Peyer's patch (tissue), 4 donors: Measurements from ENCODE around the gene TMEM119.

Source experiments
- CTCF ChIP-seq, 6 experiments: fragments of 450-650 bp in 4 of 6; fragments of 200-600 bp in 2 of 6; sonication (generic) in 1 of 6; IDR thresholded peaks; one replicate each; pipeline ENCODE4 v1.5.1; 2017 to 2019; ENCODE audit warnings: antibody characterized with exemption in 6 of 6, mild to moderate bottlenecking in 3 of 6, moderate library complexity in 1 of 6
- POLR2A ChIP-seq, 2 donors: fragments of 450-650 bp; IDR thresholded peaks; one replicate each; pipeline ENCODE4 v1.5.1; 2017; ENCODE audit warnings: antibody characterized with exemption in 2 of 2, mild to moderate bottlenecking in 2 of 2, moderate library complexity in 2 of 2

- TF ChIP-seq POLR2A (IDR thresholded peaks at IDR 0.05) (no peak), CTCF (IDR thresholded peaks at IDR 0.05) (no peak)
These were observed 25.1 kb upstream of the TMEM119 start for GRCh38 chr12:108622921-108623514.
